ENCODE results near the gene TMPRSS4. TPM values are rescaled to one million over a fixed set of nuclear protein-coding genes. Genes with fewer than 3 reads are reported as not detected.
A peak's percentile ranks its signal among the peaks of the same experiment; 100 is the strongest.

TMPRSS4 gene
- total and polyA plus RNA-seq, 2 of the 13 experiments (the other 11 are each of a cell fraction or from before 2014, with no cell fraction given), result 0.32 TPM; not detected in 1

GRCh38 chr11:118092907-118093571 lies 16.2 kb downstream of the TMPRSS4 start (continued):
- TF ChIP-seq, protein P1, sequence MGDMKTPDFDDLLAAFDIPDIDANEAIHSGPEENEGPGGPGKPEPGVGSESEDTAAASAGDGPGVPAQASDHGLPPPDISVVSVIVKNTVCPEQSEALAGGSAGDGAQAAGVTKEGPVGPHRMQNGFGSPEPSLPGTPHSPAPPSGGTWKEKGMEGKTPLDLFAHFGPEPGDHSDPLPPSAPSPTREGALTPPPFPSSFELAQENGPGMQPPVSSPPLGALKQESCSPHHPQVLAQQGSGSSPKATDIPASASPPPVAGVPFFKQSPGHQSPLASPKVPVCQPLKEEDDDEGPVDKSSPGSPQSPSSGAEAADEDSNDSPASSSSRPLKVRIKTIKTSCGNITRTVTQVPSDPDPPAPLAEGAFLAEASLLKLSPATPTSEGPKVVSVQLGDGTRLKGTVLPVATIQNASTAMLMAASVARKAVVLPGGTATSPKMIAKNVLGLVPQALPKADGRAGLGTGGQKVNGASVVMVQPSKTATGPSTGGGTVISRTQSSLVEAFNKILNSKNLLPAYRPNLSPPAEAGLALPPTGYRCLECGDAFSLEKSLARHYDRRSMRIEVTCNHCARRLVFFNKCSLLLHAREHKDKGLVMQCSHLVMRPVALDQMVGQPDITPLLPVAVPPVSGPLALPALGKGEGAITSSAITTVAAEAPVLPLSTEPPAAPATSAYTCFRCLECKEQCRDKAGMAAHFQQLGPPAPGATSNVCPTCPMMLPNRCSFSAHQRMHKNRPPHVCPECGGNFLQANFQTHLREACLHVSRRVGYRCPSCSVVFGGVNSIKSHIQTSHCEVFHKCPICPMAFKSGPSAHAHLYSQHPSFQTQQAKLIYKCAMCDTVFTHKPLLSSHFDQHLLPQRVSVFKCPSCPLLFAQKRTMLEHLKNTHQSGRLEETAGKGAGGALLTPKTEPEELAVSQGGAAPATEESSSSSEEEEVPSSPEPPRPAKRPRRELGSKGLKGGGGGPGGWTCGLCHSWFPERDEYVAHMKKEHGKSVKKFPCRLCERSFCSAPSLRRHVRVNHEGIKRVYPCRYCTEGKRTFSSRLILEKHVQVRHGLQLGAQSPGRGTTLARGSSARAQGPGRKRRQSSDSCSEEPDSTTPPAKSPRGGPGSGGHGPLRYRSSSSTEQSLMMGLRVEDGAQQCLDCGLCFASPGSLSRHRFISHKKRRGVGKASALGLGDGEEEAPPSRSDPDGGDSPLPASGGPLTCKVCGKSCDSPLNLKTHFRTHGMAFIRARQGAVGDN (CRISPR knock-in tag; IDR thresholded peaks at IDR 0.05), result peak; percentile 64
- TF ChIP-seq ZFAT (CRISPR knock-in tag; conservative IDR thresholded peaks at IDR 0.05) (no peak), ZFY (CRISPR knock-in tag; IDR thresholded peaks at IDR 0.05) (peak; percentile 45; the same call in 1 of the 2 replicates), SKIL (CRISPR knock-in tag; IDR thresholded peaks at IDR 0.05; ENCODE audit: borderline replicate concordance) (peak; percentile 85), PAXIP1 (CRISPR knock-in tag; conservative IDR thresholded peaks at IDR 0.05) (peak; percentile 30; the same call in 1 of the 2 replicates), KMT2A (CRISPR knock-in tag; IDR thresholded peaks at IDR 0.05) (no peak), MED1 (CRISPR knock-in tag; IDR thresholded peaks at IDR 0.05) (0 out of 2 replicates have a peak, but pooled peaks have one; percentile 6), FOSL2 (CRISPR knock-in tag; IDR thresholded peaks at IDR 0.05) (peak; percentile 29; the same call in 1 of the 2 replicates), HDAC2 (CRISPR knock-in tag; IDR thresholded peaks at IDR 0.05) (peak; percentile 56; the same call in 1 of the 2 replicates), ZNF274 (CRISPR knock-in tag; IDR thresholded peaks at IDR 0.05) (peak; percentile 36; the same call in 1 of the 2 replicates), BCL6 (CRISPR knock-in tag; IDR thresholded peaks at IDR 0.05) (peak; percentile 82), ZMYM2 (CRISPR knock-in tag; IDR thresholded peaks at IDR 0.05) (0 out of 2 replicates have a peak, but pooled peaks have one; percentile 18), ZFX (CRISPR knock-in tag; IDR thresholded peaks at IDR 0.05; ENCODE audit: low read depth) (peak; percentile 64; the same call in 1 of the 2 replicates), PHF8 (CRISPR knock-in tag; IDR thresholded peaks at IDR 0.05) (0 out of 2 replicates have a peak, but pooled peaks have one; percentile 24)
- TF ChIP-seq, protein P2, sequence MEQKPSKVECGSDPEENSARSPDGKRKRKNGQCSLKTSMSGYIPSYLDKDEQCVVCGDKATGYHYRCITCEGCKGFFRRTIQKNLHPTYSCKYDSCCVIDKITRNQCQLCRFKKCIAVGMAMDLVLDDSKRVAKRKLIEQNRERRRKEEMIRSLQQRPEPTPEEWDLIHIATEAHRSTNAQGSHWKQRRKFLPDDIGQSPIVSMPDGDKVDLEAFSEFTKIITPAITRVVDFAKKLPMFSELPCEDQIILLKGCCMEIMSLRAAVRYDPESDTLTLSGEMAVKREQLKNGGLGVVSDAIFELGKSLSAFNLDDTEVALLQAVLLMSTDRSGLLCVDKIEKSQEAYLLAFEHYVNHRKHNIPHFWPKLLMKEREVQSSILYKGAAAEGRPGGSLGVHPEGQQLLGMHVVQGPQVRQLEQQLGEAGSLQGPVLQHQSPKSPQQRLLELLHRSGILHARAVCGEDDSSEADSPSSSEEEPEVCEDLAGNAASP (CRISPR knock-in tag; IDR thresholded peaks at IDR 0.05; ENCODE audit: borderline replicate concordance), result peak; percentile 77; the same call in 1 of the 2 replicates

All from HepG2 (cell line).